ENCODE data around the gene TP53RK. TPM values are rescaled to one million over a fixed set of nuclear protein-coding genes. Genes with fewer than 3 reads are reported as not detected.

The TP53RK gene
- total and polyA plus RNA-seq, 2 of the 13 experiments (the other 11 are each of a cell fraction or from before 2014, with no cell fraction given) = 12.9 to 25.5 TPM

- TF ChIP-seq MTA1 (CRISPR knock-in tag; IDR thresholded peaks at IDR 0.05; ENCODE audit: borderline replicate concordance) = no peak
- TF ChIP-seq ZKSCAN1 (IDR thresholded peaks at IDR 0.05; ENCODE audit: low read length) = no peak
- TF ChIP-seq HIC2 (CRISPR knock-in tag; IDR thresholded peaks at IDR 0.05; ENCODE audit: low read depth) = 0 out of 2 replicates have a peak, but pooled peaks have one; percentile 49
- TF ChIP-seq MEIS2 (CRISPR knock-in tag; IDR thresholded peaks at IDR 0.05) = no peak
- TF ChIP-seq HNF4G (IDR thresholded peaks at IDR 0.05; ENCODE audit: borderline replicate concordance, low read depth, low read length) = peak; percentile 56; the same call in 1 of the 2 replicates
- no peak for TF ChIP-seq HNF4G (CRISPR knock-in tag; IDR thresholded peaks at IDR 0.05; ENCODE audit: borderline replicate concordance, low read depth)
- TF ChIP-seq NR2F1 (CRISPR knock-in tag; IDR thresholded peaks at IDR 0.05) = peak; percentile 80 to 85
- TF ChIP-seq SMC3 (IDR thresholded peaks at IDR 0.05; ENCODE audit: low read length) = 0 out of 2 replicates have a peak, but pooled peaks have one; percentile 2
- peak; percentile 92 for TF ChIP-seq NR2F2 (IDR thresholded peaks at IDR 0.05; ENCODE audit: borderline replicate concordance, low read depth)
- TF ChIP-seq MED13 (CRISPR knock-in tag; IDR thresholded peaks at IDR 0.05) = no peak
- TF ChIP-seq ZNF510 (CRISPR knock-in tag; IDR thresholded peaks at IDR 0.05; ENCODE audit: low read depth) = no peak
- peak; percentile 40 for TF ChIP-seq ZNF609 (CRISPR knock-in tag; IDR thresholded peaks at IDR 0.05; ENCODE audit: borderline replicate concordance)
- TF ChIP-seq BCL6 (CRISPR knock-in tag; IDR thresholded peaks at IDR 0.05) = peak; percentile 55; the same call in 1 of the 2 replicates
- TF ChIP-seq FOXP4 (CRISPR knock-in tag; IDR thresholded peaks at IDR 0.05) = peak; percentile 21
- peak; percentile 27; the same call in 1 of the 2 replicates for TF ChIP-seq ZBTB7A (CRISPR knock-in tag; IDR thresholded peaks at IDR 0.05)
- no peak for TF ChIP-seq ZNF138 (CRISPR knock-in tag; IDR thresholded peaks at IDR 0.05; ENCODE audit: low read depth)
- no peak for TF ChIP-seq DRAP1 (CRISPR knock-in tag; IDR thresholded peaks at IDR 0.05)
- no peak for TF ChIP-seq AGO1 (IDR thresholded peaks at IDR 0.05; ENCODE audit: low read depth, low read length, poor library complexity, severe bottlenecking)
These were observed 51.7 kb downstream of the TP53RK start (continued) for GRCh38 chr20:46637427-46638133.

Measured in HepG2 (cell line).